ENCODE results near the gene ACSS2.

The ACSS2 gene

GRCh38 chr20:34922654-34923381 lies 46.4 kb downstream of the ACSS2 start:
- no peaks in the 10 kb centered on the region for H3K36me3 ChIP-seq (replicated peaks; ENCODE audit: insufficient read depth, low read length)
- H3K4me2 ChIP-seq (ENCODE audit: low read depth, low read length) = no peak overlapping the region
- no peak for DNase-seq
- no peak overlapping the region for H3K27ac ChIP-seq (ENCODE audit: low read length)
- H3K27me3 ChIP-seq (replicated peaks; ENCODE audit: insufficient read depth, low read length) = no peaks in the 10 kb centered on the region
- H3K79me2 ChIP-seq (ENCODE audit: low read length) = no peaks in the 10 kb centered on the region
- no peak overlapping the region for H3K4me3 ChIP-seq (ENCODE audit: low read length)
- TF ChIP-seq EZH2phosphoT487 (IDR thresholded peaks at IDR 0.05; ENCODE audit: low read length) = no peak
- no peak for TF ChIP-seq CTCF (IDR thresholded peaks at IDR 0.05; ENCODE audit: low read length)
- TF ChIP-seq EZH2 (optimal IDR thresholded peaks at IDR 0.05; ENCODE audit: low read depth, low read length) = no peak
- H4K20me1 ChIP-seq (ENCODE audit: insufficient read depth, low read length) = no peaks in the 10 kb centered on the region
- no peaks in the 10 kb centered on the region for H3K9me3 ChIP-seq (replicated peaks; ENCODE audit: insufficient read depth, low read length)
- no peaks in the 10 kb centered on the region for H3K9me2 ChIP-seq (replicated peaks; ENCODE audit: insufficient read depth, low read length)
- H3K4me1 ChIP-seq (ENCODE audit: low read length) = 0 out of 2 replicates have a peak, but pooled peaks cover 7% of the 10 kb centered on the region
- H3K9ac ChIP-seq (ENCODE audit: low read length) = no peak overlapping the region
- no peaks in the 10 kb centered on the region for H3F3A ChIP-seq (ENCODE audit: insufficient read depth, low read length)
- H2AFZ ChIP-seq (ENCODE audit: low read length) = no peak overlapping the region

DNA sequence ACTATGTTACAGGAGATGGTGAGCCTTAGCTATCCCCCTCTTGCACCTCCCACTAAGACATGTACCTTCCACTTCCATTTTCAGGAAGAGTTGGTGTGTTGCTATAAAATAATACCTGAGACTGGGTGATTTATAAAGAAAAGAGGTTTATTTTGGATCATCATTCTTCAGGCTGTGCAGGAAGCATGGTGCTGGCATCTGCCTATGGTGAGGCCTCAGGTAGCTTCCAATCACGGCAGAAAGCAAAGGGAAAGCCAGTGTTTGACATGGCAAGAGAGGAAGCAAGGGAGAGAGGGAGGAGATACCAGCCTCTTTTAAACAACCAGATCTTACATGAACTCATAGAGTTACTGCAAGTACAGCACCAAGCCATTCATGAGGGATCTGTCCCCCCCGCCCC lies 47.0 kb downstream of the ACSS2 start:
- no peaks in the 10 kb centered on the region for H3K9me3 ChIP-seq (replicated peaks; ENCODE audit: insufficient read depth, low read length)
- no peak overlapping the region for H3K4me3 ChIP-seq (ENCODE audit: low read length)
- no peaks in the 10 kb centered on the region for H3K27me3 ChIP-seq (replicated peaks; ENCODE audit: insufficient read depth, low read length)
- H3K27ac ChIP-seq (ENCODE audit: low read length) = no peak overlapping the region
- 0 out of 2 replicates have a peak, but pooled peaks cover 7% of the 10 kb centered on the region for H3K4me1 ChIP-seq (ENCODE audit: low read length)
- TF ChIP-seq EZH2 (optimal IDR thresholded peaks at IDR 0.05; ENCODE audit: low read depth, low read length) = no peak
- no peak for TF ChIP-seq EZH2phosphoT487 (IDR thresholded peaks at IDR 0.05; ENCODE audit: low read length)
- no peak for TF ChIP-seq CTCF (IDR thresholded peaks at IDR 0.05; ENCODE audit: low read length)
- H2AFZ ChIP-seq (ENCODE audit: low read length) = no peak overlapping the region
- H3K4me2 ChIP-seq (ENCODE audit: low read depth, low read length) = no peak overlapping the region
- no peaks in the 10 kb centered on the region for H3K36me3 ChIP-seq (replicated peaks; ENCODE audit: insufficient read depth, low read length)
- H3K79me2 ChIP-seq (ENCODE audit: low read length) = no peaks in the 10 kb centered on the region
- DNase-seq = no peak
- no peaks in the 10 kb centered on the region for H4K20me1 ChIP-seq (ENCODE audit: insufficient read depth, low read length)
- H3K9ac ChIP-seq (ENCODE audit: low read length) = no peak overlapping the region
- H3K9me2 ChIP-seq (replicated peaks; ENCODE audit: insufficient read depth, low read length) = no peaks in the 10 kb centered on the region
- no peaks in the 10 kb centered on the region for H3F3A ChIP-seq (ENCODE audit: insufficient read depth, low read length)

- H3K9me2 ChIP-seq (replicated peaks; ENCODE audit: insufficient read depth, low read length) = no peaks in the 10 kb centered on the region
- DNase-seq = no peak
- TF ChIP-seq EZH2 (optimal IDR thresholded peaks at IDR 0.05; ENCODE audit: low read depth, low read length) = no peak
- no peak for TF ChIP-seq CTCF (IDR thresholded peaks at IDR 0.05; ENCODE audit: low read length)
- no peak for TF ChIP-seq EZH2phosphoT487 (IDR thresholded peaks at IDR 0.05; ENCODE audit: low read length)
- H3K9ac ChIP-seq (ENCODE audit: low read length) = no peak overlapping the region
- H3K36me3 ChIP-seq (replicated peaks; ENCODE audit: insufficient read depth, low read length) = no peaks in the 10 kb centered on the region
- no peak overlapping the region for H2AFZ ChIP-seq (ENCODE audit: low read length)
- no peak overlapping the region for H3K4me3 ChIP-seq (ENCODE audit: low read length)
- no peaks in the 10 kb centered on the region for H3K9me3 ChIP-seq (replicated peaks; ENCODE audit: insufficient read depth, low read length)
- no peak overlapping the region for H3K4me2 ChIP-seq (ENCODE audit: low read depth, low read length)
- H4K20me1 ChIP-seq (ENCODE audit: insufficient read depth, low read length) = no peaks in the 10 kb centered on the region
- H3K27me3 ChIP-seq (replicated peaks; ENCODE audit: insufficient read depth, low read length) = no peaks in the 10 kb centered on the region
- H3K27ac ChIP-seq (ENCODE audit: low read length) = no peak overlapping the region
- 0 out of 2 replicates have a peak, but pooled peaks cover 7% of the 10 kb centered on the region for H3K4me1 ChIP-seq (ENCODE audit: low read length)
- no peaks in the 10 kb centered on the region for H3F3A ChIP-seq (ENCODE audit: insufficient read depth, low read length)
- H3K79me2 ChIP-seq (ENCODE audit: low read length) = no peaks in the 10 kb centered on the region
Observed at GRCh38 chr20:34925341-34925740, 48.9 kb downstream of the ACSS2 start.
